GM18499 (cell line): ENCODE results near the gene ANO2.
"Not testable (repeated sequence)": the region's sequence is repeated elsewhere in the genome, so short reads cannot be mapped to it uniquely, and the experiment has no call there.

Source experiments
- ATAC-seq: cut with Tn5 transposase; IDR thresholded peaks from one replicate; pipeline ENCODE4 v1.9.1; 2021; ENCODE audit warnings: moderate number of reproducible peaks; ENCODE audit not compliant: insufficient read depth, unreplicated experiment

ANO2 gene

GRCh38 chr12:5692850-5693249 is 252.2 kb downstream of the ANO2 start:
- no peak for ATAC-seq

DNA sequence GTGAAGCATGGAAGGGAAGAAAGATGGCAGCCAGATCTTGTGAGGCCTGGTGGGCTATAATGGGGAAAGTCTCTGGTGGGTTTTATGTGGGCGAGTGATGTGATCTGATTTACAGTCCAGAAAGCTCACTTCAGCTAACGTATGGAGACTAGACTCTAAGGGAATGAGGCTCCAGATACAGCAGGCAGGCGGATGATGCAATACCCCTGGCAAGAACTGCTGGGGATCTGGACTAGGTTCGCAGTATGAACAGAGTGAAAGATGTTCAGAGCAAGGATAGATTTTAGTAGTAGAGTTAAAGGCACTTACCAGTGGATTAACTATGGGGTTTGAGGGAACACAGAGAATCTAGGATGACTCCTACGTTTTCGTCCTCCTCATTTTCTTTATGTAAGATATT is 253.1 kb downstream of the ANO2 start:
- no peak for ATAC-seq

- no peak for ATAC-seq
Observed at GRCh38 chr12:5690240-5690639, 254.8 kb downstream of the ANO2 start.

GRCh38 chr12:5689773-5690172 is 255.3 kb downstream of the ANO2 start:
- no peak for ATAC-seq

DNA sequence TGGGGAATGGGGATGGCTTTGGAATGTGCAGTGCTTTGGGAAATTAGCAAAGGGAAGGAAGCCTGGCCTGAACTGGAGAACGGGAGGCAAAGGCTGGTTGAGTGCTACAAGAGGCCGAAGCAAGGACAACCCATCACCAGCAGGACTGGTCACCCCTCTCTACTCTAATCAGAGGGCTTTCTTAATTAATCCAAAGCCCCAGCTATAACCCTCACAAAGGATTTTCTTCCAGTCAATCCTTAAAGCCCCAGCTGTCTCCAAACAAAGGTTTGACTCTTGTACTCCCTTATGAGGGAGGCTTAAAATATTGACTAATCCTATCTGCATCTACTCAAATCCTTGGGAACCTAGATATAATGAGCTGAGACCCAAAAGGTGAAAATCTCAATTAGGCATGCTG is 256.8 kb downstream of the ANO2 start:
- ATAC-seq = no peak

DNA sequence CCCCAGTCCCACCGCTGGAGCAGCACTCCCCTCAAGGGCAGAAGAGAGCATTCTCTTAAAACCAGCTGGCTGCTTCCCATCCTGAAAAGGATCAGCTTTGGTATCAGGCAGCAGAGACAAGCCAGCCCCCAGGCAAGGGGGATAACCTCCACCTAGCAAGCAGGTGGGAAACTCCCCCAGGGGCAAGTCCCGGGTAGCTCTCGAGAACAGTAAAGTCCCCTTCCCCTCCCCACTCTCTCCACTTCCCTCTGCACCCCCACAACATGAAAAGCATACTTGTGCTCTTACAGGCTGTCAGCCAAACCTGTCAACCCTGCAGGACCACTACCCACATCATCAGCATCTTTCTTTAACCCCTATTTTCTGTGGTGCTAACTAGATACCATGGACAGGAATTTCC is 259.1 kb downstream of the ANO2 start:
- no peak for ATAC-seq

GRCh38 chr12:5684989-5685388 is 260.1 kb downstream of the ANO2 start:
- no peak for ATAC-seq

- ATAC-seq = no peak
Observed at GRCh38 chr12:5682581-5682980, 262.5 kb downstream of the ANO2 start.

GRCh38 chr12:5678176-5678575 is 266.9 kb downstream of the ANO2 start:
- no peak for ATAC-seq

- ATAC-seq = not testable (repeated sequence)
Observed at GRCh38 chr12:5669624-5670023, 275.4 kb downstream of the ANO2 start.

GRCh38 chr12:5665615-5666014 is 279.4 kb downstream of the ANO2 start:
- no peak for ATAC-seq

GRCh38 chr12:5661811-5662210 is 283.2 kb downstream of the ANO2 start:
- no peak for ATAC-seq

DNA sequence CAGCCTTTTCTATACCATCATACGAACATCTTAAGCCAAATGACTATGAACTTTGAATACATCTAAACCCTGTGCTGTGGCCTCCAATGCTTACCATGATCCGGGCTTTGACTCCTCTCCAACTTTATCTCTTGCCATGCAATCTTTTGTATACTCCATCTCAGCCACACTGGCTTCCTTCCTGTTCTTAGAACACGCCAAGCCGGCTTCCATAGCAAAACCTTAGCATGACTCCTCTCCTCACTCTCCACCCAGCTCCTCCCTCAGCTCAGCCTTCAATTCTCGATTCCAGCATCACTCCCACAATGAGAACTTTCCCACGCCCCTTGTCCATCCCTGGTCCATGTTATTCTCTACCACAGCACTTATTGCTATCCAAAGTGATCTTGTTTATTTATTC is 284.8 kb downstream of the ANO2 start:
- no peak for ATAC-seq

DNA sequence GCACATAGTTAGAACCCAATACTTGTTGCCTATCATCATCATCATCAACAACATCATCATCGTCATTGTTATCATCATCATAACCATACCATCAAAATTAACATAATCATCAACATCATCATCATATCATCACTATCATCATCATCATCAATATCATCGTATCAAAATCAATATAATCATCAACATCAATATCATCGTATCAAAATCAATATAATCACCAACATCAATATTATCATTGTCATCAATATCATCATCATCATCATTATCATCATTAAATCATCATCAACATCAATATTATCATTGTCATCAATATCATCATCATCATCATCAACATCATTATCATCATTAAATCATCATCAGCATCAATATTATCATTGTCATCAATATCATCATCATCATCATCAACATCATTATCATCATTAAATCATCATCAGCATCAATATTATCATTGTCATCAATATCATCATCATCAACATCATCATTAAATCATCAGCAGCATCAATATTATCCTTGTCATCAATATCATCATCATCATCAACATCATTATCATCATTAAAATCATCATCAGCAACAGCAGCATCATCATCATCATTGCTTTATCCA is 286.6 kb downstream of the ANO2 start:
- ATAC-seq = not testable (repeated sequence)

DNA sequence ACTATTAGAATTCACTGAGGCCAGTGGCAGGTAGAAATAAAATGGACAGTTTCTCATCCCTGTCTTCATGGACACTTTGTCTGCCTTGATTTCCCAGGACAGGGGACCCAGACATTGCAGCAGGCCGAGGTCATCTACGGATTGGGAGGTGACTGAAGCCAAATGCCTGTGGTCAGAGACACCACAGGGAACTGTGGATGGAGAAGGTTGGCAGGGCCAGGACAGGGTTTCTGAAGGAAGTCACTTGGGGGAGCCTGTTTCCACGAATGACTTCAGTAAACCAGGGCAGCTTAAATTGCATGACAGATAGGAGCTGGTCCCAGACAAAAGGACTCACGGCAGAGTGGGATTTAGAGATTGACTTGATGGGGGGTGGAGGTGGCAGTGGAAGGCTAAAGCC is 288.2 kb downstream of the ANO2 start:
- ATAC-seq = no peak

DNA sequence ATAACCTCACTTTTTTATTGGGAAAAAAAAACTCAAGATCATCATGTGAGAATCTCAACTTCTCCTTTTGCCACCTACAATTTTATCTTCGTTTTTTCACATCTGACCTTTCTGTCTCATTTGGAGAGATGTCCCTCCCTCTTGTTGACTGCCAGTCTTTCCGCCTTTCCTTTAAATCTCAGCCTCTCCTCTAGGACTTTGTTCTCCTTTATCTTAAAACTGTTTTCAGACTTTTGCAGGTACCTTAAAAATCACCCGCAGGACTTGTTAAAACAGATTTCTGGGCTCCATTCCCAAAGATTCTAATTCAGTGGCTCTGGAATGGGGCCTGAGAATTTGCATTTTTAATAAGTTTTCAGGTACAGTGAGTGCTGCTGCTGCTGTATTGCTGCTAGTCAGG is 289.9 kb downstream of the ANO2 start:
- ATAC-seq = no peak

DNA sequence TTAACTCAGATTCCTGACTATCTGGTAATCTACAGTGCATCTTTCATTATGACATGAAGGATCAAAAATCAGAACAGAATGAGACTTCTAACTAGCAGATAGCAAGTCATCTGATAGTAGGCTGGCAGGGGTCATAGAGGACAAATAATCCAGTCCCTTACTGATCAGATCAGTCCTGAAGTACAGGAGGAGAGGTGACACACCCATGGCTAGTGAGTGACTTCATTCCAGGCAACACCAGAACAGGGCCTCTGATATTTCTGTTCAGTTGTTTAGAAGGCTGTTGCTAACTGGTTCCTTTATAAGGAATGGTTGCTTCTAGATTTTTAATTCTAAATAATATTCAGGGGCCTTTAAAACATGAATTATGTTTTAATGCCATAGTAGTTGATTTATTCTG is 291.0 kb downstream of the ANO2 start:
- ATAC-seq = no peak

DNA sequence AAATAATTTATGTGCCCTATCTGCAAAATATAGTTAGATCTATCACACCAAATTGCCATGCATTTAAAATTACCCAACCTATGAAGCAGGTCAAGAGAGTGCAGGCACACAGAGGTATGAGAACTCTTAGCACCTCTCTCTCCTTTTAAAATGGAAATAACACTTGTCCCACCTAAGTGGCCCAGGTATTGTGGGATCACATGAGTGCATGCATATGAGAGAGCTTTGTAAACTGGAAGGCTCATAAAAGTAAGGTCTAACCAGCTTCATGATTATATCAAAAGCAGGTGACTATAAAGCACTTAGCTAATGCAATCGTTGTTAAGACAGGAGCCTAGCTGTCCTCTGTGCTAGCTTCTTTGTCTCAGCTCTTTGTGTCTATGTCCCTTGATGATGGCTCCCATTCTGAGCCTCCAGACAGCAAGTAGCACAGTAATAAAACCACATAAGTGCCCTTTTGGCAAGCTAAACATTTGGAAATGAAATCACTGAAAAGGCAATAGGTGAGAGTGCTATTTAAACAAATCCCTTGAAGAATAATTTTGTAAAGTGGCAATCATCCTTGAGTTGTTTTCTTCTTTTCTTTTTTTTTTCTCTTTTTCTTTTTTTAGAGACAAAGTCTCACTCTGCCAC is 294.1 kb downstream of the ANO2 start:
- no peak for ATAC-seq

DNA sequence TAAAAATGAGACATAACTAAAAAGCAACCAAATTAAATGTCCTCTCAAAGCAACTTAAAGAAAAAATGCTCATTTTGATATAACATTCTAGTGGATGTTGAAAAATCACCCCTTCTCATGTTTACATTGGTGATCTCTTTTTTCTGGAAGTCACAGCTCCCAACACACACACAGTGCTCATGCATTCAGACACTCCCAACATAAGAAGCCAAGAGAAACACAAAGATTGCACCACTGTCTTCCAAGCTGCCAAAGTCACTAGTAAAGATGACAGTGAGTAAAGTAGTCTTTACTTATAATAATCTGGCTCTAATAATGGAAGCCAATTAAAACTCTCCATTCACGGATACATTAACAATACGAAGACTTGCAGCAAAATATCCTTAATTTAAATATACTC is 294.8 kb downstream of the ANO2 start:
- no peak for ATAC-seq

GRCh38 chr12:5648692-5649359 is 296.2 kb downstream of the ANO2 start:
- ATAC-seq = no peak

DNA sequence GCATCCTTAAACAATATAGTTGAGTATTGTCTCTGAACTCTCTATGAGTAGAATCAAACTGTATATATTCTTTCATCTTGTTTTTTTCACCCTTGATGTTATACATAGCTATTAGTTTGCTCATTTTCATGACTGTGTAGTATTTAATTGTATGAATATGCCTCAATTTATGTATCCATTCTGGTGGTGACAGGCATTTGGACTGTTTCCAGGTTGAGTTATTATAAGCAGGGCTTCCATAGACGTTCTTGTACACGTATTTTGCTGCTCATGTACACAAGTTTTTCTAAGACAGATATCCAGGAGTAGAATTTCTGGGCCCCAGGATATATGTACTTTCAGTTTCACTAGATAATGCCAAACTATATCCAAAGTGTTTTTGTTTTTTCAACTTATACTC is 301.8 kb downstream of the ANO2 start:
- no peak for ATAC-seq

GRCh38 chr12:5637698-5638097 is 307.4 kb downstream of the ANO2 start:
- no peak for ATAC-seq
